HepG2 (cell line): ENCODE data around the gene PPP1R9B. TPM values are rescaled to one million over a fixed set of nuclear protein-coding genes. Genes with fewer than 3 reads are reported as not detected.
A peak's percentile ranks its signal among the peaks of the same experiment; 100 is the strongest.

Experiments used
- AHR ChIP-seq: IDR thresholded peaks from 2 replicates; pipeline ENCODE4 v1.6.1; 2018; ENCODE audit warnings: missing genetic modification reagents, missing compliant biosample characterization
- CENPBD1 ChIP-seq: sonication (generic); formaldehyde crosslinking; IDR thresholded peaks from 2 replicates; pipeline ENCODE4 v1.8.0; 2022; ENCODE audit warnings: missing genetic modification reagents, low read depth, mild to moderate bottlenecking, borderline replicate concordance
- ETV5 ChIP-seq: IDR thresholded peaks from 2 replicates; pipeline ENCODE4 v1.6.1; 2018; ENCODE audit warnings: missing biosample characterization, missing genetic modification reagents, inconsistent platforms, borderline replicate concordance
- FOSL2 ChIP-seq: sonication (generic); formaldehyde crosslinking; IDR thresholded peaks from 2 replicates; pipeline ENCODE4 v1.4.0; 2020; ENCODE audit warnings: missing genetic modification reagents
- HNF4G ChIP-seq, 2 experiments: sonication (generic) in 1 of 2; formaldehyde crosslinking in 1 of 2; IDR thresholded peaks; 2 replicates each; pipeline versions ENCODE4 v1.4.0 to v1.6.1; 2011 to 2020; ENCODE audit warnings: borderline replicate concordance in 2 of 2, low read depth in 2 of 2, mild to moderate bottlenecking in 2 of 2, low read length in 1 of 2, missing genetic modification reagents in 1 of 2, moderate library complexity in 1 of 2
- KLF16 ChIP-seq, 2 experiments: sonication (generic) in 1 of 2; formaldehyde crosslinking in 1 of 2; IDR thresholded peaks; 2 replicates each; pipeline versions ENCODE4 v1.6.1 to v1.8.0; 2016 to 2023; ENCODE audit warnings: missing genetic modification reagents in 2 of 2, missing compliant biosample characterization in 1 of 2
- MAF1 ChIP-seq: sonication (generic); formaldehyde crosslinking; IDR thresholded peaks from 2 replicates; pipeline ENCODE4 v1.5.0; 2020; ENCODE audit warnings: missing genetic modification reagents, borderline replicate concordance
- PAX8 ChIP-seq: sonication (generic); formaldehyde crosslinking; IDR thresholded peaks from 2 replicates; pipeline ENCODE4 v1.8.0; 2022; ENCODE audit warnings: mild to moderate bottlenecking, missing genetic modification reagents, borderline replicate concordance
- POLR2AphosphoS5 ChIP-seq: IDR thresholded peaks from 2 replicates; pipeline ENCODE4 v1.6.1; 2012; ENCODE audit warnings: low read depth, low read length
- SKIL ChIP-seq: sonication (generic); formaldehyde crosslinking; IDR thresholded peaks from 2 replicates; pipeline ENCODE4 v1.8.0; 2022; ENCODE audit warnings: missing genetic modification reagents, mild to moderate bottlenecking, moderate library complexity, borderline replicate concordance
- TBX2 ChIP-seq: sonication (generic); formaldehyde crosslinking; IDR thresholded peaks from 2 replicates; pipeline ENCODE4 v1.5.0; 2020; ENCODE audit warnings: missing genetic modification reagents, mild to moderate bottlenecking, borderline replicate concordance
- TGIF2 ChIP-seq: IDR thresholded peaks from 2 replicates; pipeline ENCODE4 v1.6.1; 2016; ENCODE audit warnings: control low read depth, missing compliant biosample characterization
- UBTF ChIP-seq: sonication (generic); formaldehyde crosslinking; IDR thresholded peaks from 2 replicates; pipeline ENCODE4 v1.4.0; 2020; ENCODE audit warnings: mild to moderate bottlenecking, missing genetic modification reagents
- ZBTB20 ChIP-seq: sonication (generic); formaldehyde crosslinking; IDR thresholded peaks from 2 replicates; pipeline ENCODE4 v1.8.1; 2023; ENCODE audit warnings: missing genetic modification reagents, low read depth, mild to moderate bottlenecking, borderline replicate concordance
- ZNF281 ChIP-seq: sonication (generic); formaldehyde crosslinking; IDR thresholded peaks from 2 replicates; pipeline ENCODE4 v1.4.0; 2020; ENCODE audit warnings: missing genetic modification reagents, borderline replicate concordance
- ZNF3 ChIP-seq: IDR thresholded peaks from 2 replicates; pipeline ENCODE4 v1.7.0; 2017; ENCODE audit warnings: inconsistent platforms
- ZNF350 ChIP-seq: sonication (generic); formaldehyde crosslinking; IDR thresholded peaks from 2 replicates; pipeline ENCODE4 v1.4.0; 2020; ENCODE audit warnings: mild to moderate bottlenecking, low read depth, missing genetic modification reagents, borderline replicate concordance
- ZNF7 ChIP-seq: IDR thresholded peaks from 2 replicates; pipeline ENCODE4 v1.6.1; 2016; ENCODE audit warnings: missing biosample characterization, missing genetic modification reagents
- ZSCAN9 ChIP-seq: IDR thresholded peaks from 2 replicates; pipeline ENCODE4 v1.6.1; 2016; ENCODE audit warnings: borderline replicate concordance
- polyA plus RNA-seq, 8 experiments: library from polyadenylated mRNA; depleted of rRNA in 3 of 8; stranded (reverse) in 7 of 8; unstranded in 1 of 8; fragments of >200 nt; fragmentation: Illumina TruSeq in 4 of 8; extraction: Trizol in 4 of 8; gene quantifications; 2 replicates each; pipeline versions ENCODE4 v1.2.1 to v1.2.3, GENCODE V29; 2011 to 2016; ENCODE audit warnings: low read depth in 4 of 8, missing spikeins in 1 of 8, mixed read lengths in 1 of 8; ENCODE audit not compliant: insufficient read depth in 1 of 8
- total RNA-seq, 5 experiments: library from RNA; depleted of rRNA; stranded (reverse); fragments of >200 nt; fragmentation: Illumina TruSeq; extraction: Trizol; gene quantifications; 2 replicates each; pipeline ENCODE4 v1.2.3, GENCODE V29; 2016; ENCODE audit warnings: low read depth in 1 of 5

The PPP1R9B gene
- total and polyA plus RNA-seq, 2 of the 13 experiments (the other 11 are each of a cell fraction or from before 2014, with no cell fraction given), result 9.4 to 15.8 TPM

- TF ChIP-seq UBTF (CRISPR knock-in tag) (peak; percentile 40), ZNF3 (CRISPR knock-in tag) (peak; percentile 21; the same call in 1 of the 2 replicates), ZNF350 (CRISPR knock-in tag) (peak; percentile 68; the same call in 1 of the 2 replicates), MAF1 (no peak), TBX2 (CRISPR knock-in tag) (peak; percentile 35; the same call in 1 of the 2 replicates), TGIF2 (peak; percentile 67; the same call in 1 of the 2 replicates), ZSCAN9 (CRISPR knock-in tag) (peak; percentile 34; the same call in 1 of the 2 replicates), ZNF281 (CRISPR knock-in tag) (peak; percentile 86), FOSL2 (peak; percentile 23; the same call in 1 of the 2 replicates), POLR2AphosphoS5 (peak; percentile 32; the same call in 1 of the 2 replicates), ZNF7 (CRISPR knock-in tag) (no peak), ZBTB20 (peak; percentile 50; the same call in 1 of the 2 replicates), KLF16 (CRISPR knock-in tag; IDR thresholded peaks at IDR 0.05) (0 out of 4 replicates have a peak, but pooled peaks of 1 of the 2 experiments have one; percentile 50), SKIL (no peak), ETV5 (CRISPR knock-in tag) (peak; percentile 46; the same call in 1 of the 2 replicates), PAX8 (CRISPR knock-in tag) (no peak), CENPBD1 (CRISPR knock-in tag) (0 out of 2 replicates have a peak, but pooled peaks have one; percentile 28), AHR (CRISPR knock-in tag) (peak; percentile 56; the same call in 1 of the 2 replicates), HNF4G (IDR thresholded peaks at IDR 0.05; ENCODE audit: borderline replicate concordance, low read depth, low read length) (peak; percentile 83; the same call in 1 of the 2 replicates), HNF4G (CRISPR knock-in tag; IDR thresholded peaks at IDR 0.05; ENCODE audit: borderline replicate concordance, low read depth) (peak; percentile 56; the same call in 1 of the 2 replicates)
These were observed 48.1 kb downstream of the PPP1R9B start (continued) for GRCh38 chr17:50102164-50102991.
